IMR-90 (cell line): ENCODE data around the gene RGMA. TPM values are rescaled to one million over a fixed set of nuclear protein-coding genes. Genes with fewer than 3 reads are reported as not detected.

Experiments used
- ATAC-seq: fragments of 200-7000 bp; cut with Tn5 transposase; 2 replicates; pipeline ENCODE4 v1.9.1; 2020; ENCODE audit warnings: low read depth, mild to moderate bottlenecking, moderate library complexity
- BruUV-seq: library from RNA; stranded (reverse); fragments of 400-500 nt; replicated peaks from 2 replicates; lab custom pipeline; 2021; lab: Mats Ljungman, UMichigan
- CTCF ChIA-PET: fragments of 300-600 bp; formaldehyde crosslinking; extraction: SDS; loops from one replicate; lab custom pipeline; 2021; ENCODE audit warnings: antibody characterized with exemption; lab: Yijun Ruan, JAX
- POLR2A ChIA-PET: fragments of 300-600 bp; sonication (Branson Sonifier 250); formaldehyde crosslinking; loops from one replicate; lab custom pipeline; 2022; ENCODE audit warnings: antibody characterized with exemption; ENCODE audit not compliant: unreplicated experiment; lab: Charles Lee
- DNase-seq: peaks from one replicate; pipeline ENCODE4 v3.0.0; 2013
- H2AFZ ChIP-seq: replicated peaks from 2 replicates; pipeline ENCODE3; 2013; ENCODE audit warnings: low read length, mild to moderate bottlenecking; ENCODE audit not compliant: poor library complexity
- H2AK5ac ChIP-seq: 2 replicates; pipeline ENCODE4 v1.6.1; 2013; ENCODE audit warnings: low read depth, low read length, inconsistent platforms
- H2AK9ac ChIP-seq: replicated peaks from 2 replicates; pipeline ENCODE3; 2013; ENCODE audit warnings: mild to moderate bottlenecking, low read depth, low read length, moderate library complexity; ENCODE audit not compliant: poor library complexity
- H2BK120ac ChIP-seq: 2 replicates; pipeline ENCODE4 v1.6.1; 2013; ENCODE audit warnings: low read depth, low read length, inconsistent platforms
- H2BK15ac ChIP-seq: 3 replicates; pipeline ENCODE4 v1.6.1; 2013; ENCODE audit warnings: low read depth, low read length, inconsistent platforms
- H2BK20ac ChIP-seq: 2 replicates; pipeline ENCODE4 v1.6.1; 2013; ENCODE audit warnings: low read depth, mild to moderate bottlenecking, inconsistent platforms, low read length, moderate library complexity
- H2BK5ac ChIP-seq: 2 replicates; pipeline ENCODE4 v1.6.1; 2013; ENCODE audit warnings: mild to moderate bottlenecking, low read depth, low read length, inconsistent platforms; ENCODE audit not compliant: poor library complexity, severe bottlenecking
- H3K14ac ChIP-seq: replicated peaks from 2 replicates; pipeline ENCODE4 v1.6.1; 2013; ENCODE audit warnings: low read depth, low read length, inconsistent platforms
- H3K18ac ChIP-seq: 2 replicates; pipeline ENCODE4 v1.6.1; 2013; ENCODE audit warnings: low read depth, low read length, control low read depth
- H3K23ac ChIP-seq: 2 replicates; pipeline ENCODE4 v1.6.1; 2013; ENCODE audit warnings: low read depth, low read length, inconsistent platforms
- H3K27ac ChIP-seq: 2 replicates; pipeline ENCODE4 v1.5.1; 2013; ENCODE audit warnings: mild to moderate bottlenecking, control low read depth, low read length; ENCODE audit not compliant: insufficient read depth
- H3K27me3 ChIP-seq: 2 replicates; pipeline ENCODE4 v1.6.1; 2013; ENCODE audit warnings: low read length; ENCODE audit not compliant: control insufficient read depth, insufficient read depth
- H3K36me3 ChIP-seq: 2 replicates; pipeline ENCODE4 v1.6.1; 2013; ENCODE audit warnings: low read length, mixed read lengths; ENCODE audit not compliant: control insufficient read depth, insufficient read depth
- H3K4ac ChIP-seq: 2 replicates; pipeline ENCODE4 v1.6.1; 2013; ENCODE audit warnings: low read depth, low read length, inconsistent platforms
- H3K4me1 ChIP-seq: 2 replicates; pipeline ENCODE4 v1.6.1; 2013; ENCODE audit warnings: low read length, mixed read lengths; ENCODE audit not compliant: control insufficient read depth, insufficient read depth
- H3K4me2 ChIP-seq: 2 replicates; pipeline ENCODE4 v1.6.1; 2013; ENCODE audit warnings: low read depth, mild to moderate bottlenecking, control low read depth, low read length, moderate library complexity
- H3K4me3 ChIP-seq: 2 replicates; pipeline ENCODE4 v1.5.1; 2013; ENCODE audit warnings: low read depth, mild to moderate bottlenecking, control low read depth, low read length, moderate library complexity; ENCODE audit not compliant: insufficient read depth
- H3K56ac ChIP-seq: 2 replicates; pipeline ENCODE4 v1.6.1; 2013; ENCODE audit warnings: low read length, inconsistent platforms; ENCODE audit not compliant: insufficient read depth; ENCODE audit errors: extremely low read depth
- H3K79me1 ChIP-seq, 2 experiments: 2 replicates each; pipeline ENCODE4 v1.6.1; 2013; ENCODE audit warnings: low read length in 2 of 2, inconsistent platforms in 1 of 2, low read depth in 1 of 2
- H3K9ac ChIP-seq: 2 replicates; pipeline ENCODE4 v1.6.1; 2013; ENCODE audit warnings: low read depth, low read length, control low read depth
- H3K9me1 ChIP-seq: 2 replicates; pipeline ENCODE4 v1.6.1; 2013; ENCODE audit warnings: low read length, inconsistent platforms; ENCODE audit not compliant: insufficient read depth
- H3K9me3 ChIP-seq: 2 replicates; pipeline ENCODE4 v1.6.1; 2013; ENCODE audit warnings: low read length; ENCODE audit not compliant: control insufficient read depth, insufficient read depth
- H4K20me1 ChIP-seq: 2 replicates; pipeline ENCODE4 v1.6.1; 2013; ENCODE audit warnings: low read length, inconsistent platforms; ENCODE audit not compliant: insufficient read depth
- H4K5ac ChIP-seq: 2 replicates; pipeline ENCODE4 v1.6.1; 2013; ENCODE audit warnings: mild to moderate bottlenecking, low read depth, low read length, control low read depth
- H4K8ac ChIP-seq, 2 experiments: 2 replicates each; pipeline ENCODE4 v1.6.1; 2013; ENCODE audit warnings: low read depth in 2 of 2, low read length in 2 of 2, control low read depth in 1 of 2, inconsistent platforms in 1 of 2
- H4K91ac ChIP-seq: 2 replicates; pipeline ENCODE4 v1.6.1; 2013; ENCODE audit warnings: low read depth, low read length, inconsistent platforms; ENCODE audit not compliant: insufficient read depth
- BHLHE40 ChIP-seq: fragments of 150-350 bp; IDR thresholded peaks from 2 replicates; pipeline ENCODE4 v1.6.1; 2016; ENCODE audit warnings: mild to moderate bottlenecking, low read depth, low read length
- CTCF ChIP-seq: conservative IDR thresholded peaks from 2 replicates; pipeline ENCODE4 v1.5.1; 2012; ENCODE audit warnings: mild to moderate bottlenecking, low read depth, low read length, improper control_type of control experiment
- ELK1 ChIP-seq: fragments of 150-350 bp; IDR thresholded peaks from 2 replicates; pipeline ENCODE4 v1.6.1; 2016; ENCODE audit warnings: low read depth, mild to moderate bottlenecking, low read length, moderate library complexity, borderline replicate concordance
- FOS ChIP-seq: fragments of 150-350 bp; IDR thresholded peaks from 2 replicates; pipeline ENCODE4 v1.6.1; 2016; ENCODE audit warnings: low read depth, low read length
- MAFK ChIP-seq: IDR thresholded peaks from 2 replicates; pipeline ENCODE4 v1.6.1; 2012; ENCODE audit warnings: low read depth, low read length, improper control_type of control experiment
- MAZ ChIP-seq: IDR thresholded peaks from 2 replicates; pipeline ENCODE4 v1.6.1; 2012; ENCODE audit warnings: low read depth, mild to moderate bottlenecking, low read length, improper control_type of control experiment, moderate library complexity, borderline replicate concordance
- MXI1 ChIP-seq: IDR thresholded peaks from 2 replicates; pipeline ENCODE4 v1.6.1; 2012; ENCODE audit warnings: low read depth, mild to moderate bottlenecking, low read length, moderate library complexity, borderline replicate concordance
- NFE2L2 ChIP-seq: fragments of 150-350 bp; IDR thresholded peaks from 2 replicates; pipeline ENCODE4 v1.6.1; 2016; ENCODE audit warnings: low read depth, mild to moderate bottlenecking, low read length
- POLR2A ChIP-seq: IDR thresholded peaks from 2 replicates; pipeline ENCODE4 v1.6.1; 2012; ENCODE audit warnings: mild to moderate bottlenecking, low read depth, low read length
- RAD21 ChIP-seq: IDR thresholded peaks from 2 replicates; pipeline ENCODE4 v1.6.1; 2012; ENCODE audit warnings: low read length, improper control_type of control experiment
- RCOR1 ChIP-seq: IDR thresholded peaks from 2 replicates; pipeline ENCODE4 v1.6.1; 2012; ENCODE audit warnings: mild to moderate bottlenecking, low read length, improper control_type of control experiment; ENCODE audit not compliant: insufficient replicate concordance
- RFX5 ChIP-seq: IDR thresholded peaks from 2 replicates; pipeline ENCODE4 v1.8.0; 2012; ENCODE audit warnings: low read depth, mild to moderate bottlenecking, low read length, moderate library complexity
- SMC3 ChIP-seq: fragments of 150-350 bp; IDR thresholded peaks from 2 replicates; pipeline ENCODE4 v1.6.1; 2016; ENCODE audit warnings: low read depth, mild to moderate bottlenecking, antibody characterized with exemption, low read length, moderate library complexity
- WGBS, 2 experiments: methylation state at CpG; one replicate each; pipeline versions ENCODE4 v1.1.5 to v1.1.7; 2013; ENCODE audit warnings: missing lambda C conversion rate in 2 of 2; ENCODE audit not compliant: insufficient read length in 1 of 2; ENCODE audit errors: extremely low coverage in 2 of 2; 5-methylcytosine and 5-hydroxymethylcytosine counted together
- dilution Hi-C: fragments of 300-500 bp; cut with HindIII; formaldehyde crosslinking; loops from one replicate; pipeline ENCODE4 v1.14.3; 2018; ENCODE audit warnings: low sequenced_read_pairs; ENCODE audit not compliant: unreplicated experiment
- in situ Hi-C: fragments of 300-500 bp; cut with MboI; formaldehyde crosslinking; loops from 3 replicates; pipeline ENCODE4 v1.14.3; 2019; ENCODE audit warnings: low sequenced_read_pairs, inconsistent platforms, mixed read lengths
- intact Hi-C: fragments of 100-400 bp; cut with micrococcal nuclease; formaldehyde crosslinking; loops from 2 replicates; pipeline ENCODE4 v1.10.0; 2022
- polyA plus RNA-seq, 3 experiments: library from polyadenylated mRNA; depleted of rRNA; stranded (reverse); fragments of >200 nt; gene quantifications; 2 replicates each; pipeline ENCODE4 v1.2.3, GENCODE V29; 2012; ENCODE audit warnings: low replicate concordance in 1 of 3
- total RNA-seq: library from RNA; depleted of rRNA; stranded (reverse); fragments of >200 nt; gene quantifications from 2 replicates; pipeline ENCODE4 v1.2.3, GENCODE V29; 2012
- TF ChIP-seq, protein P1 (sequence below): fragments of 150-350 bp; IDR thresholded peaks from 2 replicates; pipeline ENCODE4 v1.6.1; 2017; ENCODE audit warnings: mild to moderate bottlenecking, antibody characterized with exemption, low read length, low read depth

Gene RGMA
- total and polyA plus RNA-seq, 2 of the 4 experiments (the other 2 are of a cell fraction) = 0.18 to 0.26 TPM

DNA sequence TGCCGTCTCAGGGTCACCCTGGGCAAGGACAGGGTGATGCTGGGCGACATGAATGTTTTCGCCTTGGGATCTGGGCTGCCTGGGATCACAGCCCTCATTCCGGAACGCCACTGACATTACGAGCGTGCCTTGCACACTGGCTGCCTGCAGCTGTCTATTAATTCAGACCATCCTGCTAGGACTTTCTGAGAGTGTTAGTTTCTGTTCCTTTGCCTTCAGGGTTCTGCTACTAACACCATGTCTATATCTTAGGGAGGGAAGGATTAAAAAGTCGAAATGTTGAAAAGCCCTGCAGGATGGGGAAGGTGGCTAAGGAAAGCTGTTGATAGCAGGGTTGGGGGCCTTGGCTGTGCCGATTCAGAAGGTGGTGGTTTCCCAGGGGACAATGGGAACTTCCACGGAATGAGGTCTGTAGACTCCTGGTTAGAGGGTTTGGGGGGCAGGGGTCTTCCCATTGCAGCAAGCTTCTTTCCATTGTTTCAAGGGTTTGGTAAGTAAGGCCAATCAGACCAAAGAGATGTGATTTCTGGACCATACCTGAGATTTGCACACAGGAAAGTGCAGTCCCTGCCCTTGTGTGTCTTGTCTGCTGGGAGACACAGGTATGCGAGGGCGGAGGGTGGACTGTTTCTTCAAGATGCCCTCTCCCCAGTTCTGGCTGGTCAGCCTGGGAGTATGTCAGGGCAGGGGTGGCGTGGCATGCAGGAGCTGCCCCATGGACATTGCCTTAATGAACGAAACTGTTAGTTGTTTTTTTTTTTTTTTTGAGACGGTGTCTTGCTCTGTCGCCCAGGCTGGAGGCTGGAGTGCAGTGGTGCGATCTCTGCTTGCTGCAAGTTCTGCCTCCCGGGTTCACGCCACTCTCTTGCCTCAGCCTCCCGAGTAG, 50.9 kb downstream of the RGMA start:
- H3K56ac ChIP-seq = no peak overlapping the region
- no peak for TF ChIP-seq BHLHE40
- TF ChIP-seq RCOR1 = no peak
- TF ChIP-seq CTCF = no peak
- no peak for TF ChIP-seq ELK1
- no peak for TF ChIP-seq RFX5
- TF ChIP-seq MXI1 = no peak
- TF ChIP-seq POLR2A = no peak
- TF ChIP-seq MAZ = no peak
- no peak for TF ChIP-seq NFE2L2
- TF ChIP-seq SMC3 = no peak
- TF ChIP-seq, protein P1, sequence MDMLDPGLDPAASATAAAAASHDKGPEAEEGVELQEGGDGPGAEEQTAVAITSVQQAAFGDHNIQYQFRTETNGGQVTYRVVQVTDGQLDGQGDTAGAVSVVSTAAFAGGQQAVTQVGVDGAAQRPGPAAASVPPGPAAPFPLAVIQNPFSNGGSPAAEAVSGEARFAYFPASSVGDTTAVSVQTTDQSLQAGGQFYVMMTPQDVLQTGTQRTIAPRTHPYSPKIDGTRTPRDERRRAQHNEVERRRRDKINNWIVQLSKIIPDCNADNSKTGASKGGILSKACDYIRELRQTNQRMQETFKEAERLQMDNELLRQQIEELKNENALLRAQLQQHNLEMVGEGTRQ = no peak
- TF ChIP-seq FOS = no peak
- no peak for TF ChIP-seq RAD21
- TF ChIP-seq MAFK = no peak

More for the DNA sequence above, 50.9 kb downstream of the RGMA start:
- dilution Hi-C loops (no loop called here), intact Hi-C loops (loop anchor here (1.0 to 10.0 kb wide), 2 partner anchors 957 to 1082 kb away; no protein-coding TSS in a partner anchor), in situ Hi-C loops (loop anchor here (10.0 kb wide), 2 partner anchors 957 to 1287 kb away; no protein-coding TSS in a partner anchor)
- ChIA-PET CTCF (interaction anchor here (1.3 to 3.2 kb wide), 2 partner anchors 50 to 1082 kb away, joined by 4 to 13 read pairs; no protein-coding TSS in a partner anchor), POLR2A (no interaction called here)
- Histone ChIP-seq H3K23ac (no peak overlapping the region), H3K79me1 (no peaks in the 10 kb centered on the region), H4K20me1 (no peaks in the 10 kb centered on the region), H2BK20ac (no peak overlapping the region), H3K27ac (no peak overlapping the region), H2BK15ac (no peak overlapping the region), H3K9me1 (no peaks in the 10 kb centered on the region), H3K9me3 (no peaks in the 10 kb centered on the region), H2AK5ac (no peak overlapping the region), H2AFZ (peak overlapping the region; percentile 33), H3K4me3 (no peak overlapping the region), H3K14ac (no peak overlapping the region), H3K27me3 (peaks cover 2% of the 10 kb centered on the region; the same call in 1 of the 2 replicates), H2BK5ac (no peak overlapping the region), H4K8ac (no peak overlapping the region), H4K5ac (no peak overlapping the region), H3K4ac (no peak overlapping the region), H3K18ac (no peak overlapping the region), H3K9ac (no peak overlapping the region), H4K91ac (no peak overlapping the region), H2BK120ac (no peak overlapping the region), H3K36me3 (no peaks in the 10 kb centered on the region), H3K4me2 (no peak overlapping the region), H3K4me1 (no peaks in the 10 kb centered on the region; the same call in 1 of the 2 replicates), H2AK9ac (peak overlapping the region; percentile 42)
- BruUV-seq = no TSS peak
- 79% methylated on average over 4 of the region's 20 CpGs; no CpG with 5 or more reads in 1 of the 2 experiments for WGBS, 2 experiments
- ATAC-seq = peak; percentile 11; the same call in 1 of the 2 replicates
- DNase-seq = no peak
